DLD1 (cell line): ENCODE measurements around the gene BCL11A.

Source experiments
- in situ Hi-C: cut with HindIII; loops from 2 replicates; pipeline ENCODE4 v1.10.0; 2017; ENCODE audit warnings: low sequenced_read_pairs

Gene BCL11A

DNA sequence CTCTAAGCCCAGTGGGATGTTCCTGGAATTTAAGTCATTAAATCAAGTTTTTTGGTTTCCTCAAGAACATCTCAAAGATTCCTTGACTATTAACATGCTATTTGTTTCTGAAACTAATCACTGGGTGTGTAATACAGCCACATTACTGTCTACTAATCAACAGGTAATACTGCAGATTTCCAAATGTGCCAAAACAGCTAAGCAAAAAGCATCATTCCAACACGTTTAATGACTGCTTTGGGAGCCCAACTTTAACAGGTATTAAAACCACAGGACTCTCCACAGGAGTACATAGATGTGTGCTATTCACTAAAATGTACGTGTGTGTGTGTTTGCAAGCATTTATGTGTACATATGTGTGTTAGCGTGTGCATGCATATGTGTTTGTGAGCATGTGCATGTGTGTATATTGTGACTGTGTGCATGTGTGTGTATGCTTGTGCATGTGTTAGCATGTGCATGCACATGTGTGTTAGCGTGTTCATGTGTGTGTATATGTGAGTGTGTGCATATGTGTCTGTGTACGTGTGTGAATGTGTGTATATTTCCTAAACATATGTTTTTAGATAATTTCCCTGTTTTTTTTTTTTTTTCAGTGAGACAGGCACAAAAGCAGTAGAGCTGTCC lies 80.7 kb downstream of the BCL11A start:
- in situ Hi-C loops = no loop called here

- in situ Hi-C loops = no loop called here
Measured at GRCh38 chr2:60472041-60472440, 81.4 kb downstream of the BCL11A start.

DNA sequence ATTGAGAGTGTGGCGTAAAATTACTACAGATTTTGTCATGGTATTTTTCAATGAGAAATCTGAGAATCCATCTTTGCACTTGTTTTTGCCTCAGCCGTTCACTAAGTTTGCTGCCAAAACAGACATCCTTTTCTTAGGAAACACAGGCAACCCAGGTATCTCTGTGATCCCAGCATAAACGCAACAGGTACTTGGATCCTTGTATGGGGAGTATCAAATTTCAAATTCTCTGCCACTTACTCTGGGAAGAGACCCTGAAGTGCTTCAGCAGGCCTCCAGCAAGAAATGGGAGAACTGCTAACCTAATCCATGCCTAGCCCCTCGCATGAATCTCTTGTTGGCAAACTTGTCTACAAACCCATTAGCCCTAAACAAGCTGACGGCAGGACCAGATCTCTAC lies 83.1 kb downstream of the BCL11A start:
- in situ Hi-C loops = no loop called here

- in situ Hi-C loops = no loop called here
Measured at GRCh38 chr2:60469536-60470317, 83.7 kb downstream of the BCL11A start.

GRCh38 chr2:60468382-60469085 lies 84.9 kb downstream of the BCL11A start:
- in situ Hi-C loops = no loop called here

- in situ Hi-C loops = no loop called here
Measured at GRCh38 chr2:60466161-60466702, 87.2 kb downstream of the BCL11A start.

GRCh38 chr2:60465736-60466135 lies 87.7 kb downstream of the BCL11A start:
- in situ Hi-C loops = no loop called here

- in situ Hi-C loops = no loop called here
Measured at GRCh38 chr2:60463249-60463648, 90.2 kb downstream of the BCL11A start.

GRCh38 chr2:60461421-60462108 lies 91.9 kb downstream of the BCL11A start:
- in situ Hi-C loops = no loop called here

GRCh38 chr2:60460577-60461420 lies 92.7 kb downstream of the BCL11A start:
- in situ Hi-C loops = no loop called here

DNA sequence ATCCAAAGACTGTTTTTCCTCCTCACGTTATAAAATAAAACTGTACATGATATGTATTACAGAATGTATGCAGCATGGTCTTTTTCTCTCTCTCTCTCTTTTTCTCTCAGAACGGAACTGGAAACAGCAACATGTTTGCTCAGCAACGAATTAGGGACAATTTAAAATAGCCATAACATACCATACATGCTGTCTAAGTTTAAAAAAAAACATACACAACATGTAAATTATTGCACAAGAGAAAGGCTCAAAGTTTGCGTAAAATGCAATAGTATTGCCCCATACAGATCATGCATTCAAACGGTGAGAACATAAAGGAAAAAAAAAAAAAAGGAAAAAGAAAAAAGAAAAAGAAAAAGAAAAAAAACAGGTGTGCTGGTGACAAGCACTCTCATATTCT lies 93.6 kb downstream of the BCL11A start:
- in situ Hi-C loops = no loop called here

DNA sequence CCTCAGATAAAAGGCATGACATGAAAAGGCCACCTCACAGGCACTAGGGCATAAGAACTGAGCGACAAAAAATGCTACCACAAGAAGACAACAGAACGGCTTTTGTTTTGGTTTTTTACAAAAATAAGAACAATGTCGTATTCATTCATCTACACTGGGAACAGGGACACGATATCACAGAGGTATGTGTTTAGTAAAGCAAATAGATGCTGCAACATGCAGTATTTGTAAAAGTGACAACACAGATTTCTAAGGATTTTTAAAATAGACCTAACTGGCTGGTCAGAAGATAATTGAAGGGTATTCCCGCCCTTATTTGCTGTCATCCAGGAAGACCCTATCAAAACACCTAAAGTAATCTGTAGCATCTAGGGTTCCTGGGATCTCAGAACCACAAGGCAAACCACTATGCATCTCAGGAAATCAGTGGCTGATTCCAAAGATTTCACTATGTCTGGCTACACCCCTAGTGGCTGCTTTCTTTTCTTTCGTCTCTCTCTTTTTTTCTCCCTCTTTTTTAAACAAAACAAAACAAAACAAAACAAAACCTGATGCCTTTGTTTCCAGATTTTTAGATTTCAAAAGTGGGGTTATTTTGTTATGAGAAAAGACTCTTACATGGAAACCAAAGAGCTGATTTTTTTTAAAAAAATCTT lies 97.2 kb downstream of the BCL11A start:
- in situ Hi-C loops = no loop called here

DNA sequence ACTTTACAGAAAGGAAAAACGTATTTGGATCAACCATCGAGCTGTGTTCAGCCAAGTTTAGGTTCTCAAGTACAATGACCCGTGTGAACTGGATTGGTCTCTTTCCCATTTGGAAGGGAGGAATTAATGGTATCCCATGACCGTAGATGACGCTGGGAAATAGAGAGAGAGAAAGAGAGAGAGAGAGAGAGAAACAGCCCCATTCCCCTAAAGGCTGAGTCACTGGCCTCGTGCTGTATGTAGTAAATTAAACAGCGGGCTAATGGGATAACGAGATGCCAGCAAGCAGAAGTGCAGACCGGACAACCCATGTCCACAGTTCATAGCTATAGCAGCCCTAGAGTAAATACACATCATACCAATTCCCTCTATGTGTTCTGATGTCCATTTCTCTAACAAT lies 99.6 kb downstream of the BCL11A start:
- in situ Hi-C loops = no loop called here

- in situ Hi-C loops = no loop called here
Measured at GRCh38 chr2:60453301-60453700, 100.2 kb downstream of the BCL11A start.

- in situ Hi-C loops = no loop called here
Measured at GRCh38 chr2:60450488-60450887, 103.0 kb downstream of the BCL11A start.

- in situ Hi-C loops = no loop called here
Measured at GRCh38 chr2:60447943-60448342, 105.5 kb downstream of the BCL11A start.

DNA sequence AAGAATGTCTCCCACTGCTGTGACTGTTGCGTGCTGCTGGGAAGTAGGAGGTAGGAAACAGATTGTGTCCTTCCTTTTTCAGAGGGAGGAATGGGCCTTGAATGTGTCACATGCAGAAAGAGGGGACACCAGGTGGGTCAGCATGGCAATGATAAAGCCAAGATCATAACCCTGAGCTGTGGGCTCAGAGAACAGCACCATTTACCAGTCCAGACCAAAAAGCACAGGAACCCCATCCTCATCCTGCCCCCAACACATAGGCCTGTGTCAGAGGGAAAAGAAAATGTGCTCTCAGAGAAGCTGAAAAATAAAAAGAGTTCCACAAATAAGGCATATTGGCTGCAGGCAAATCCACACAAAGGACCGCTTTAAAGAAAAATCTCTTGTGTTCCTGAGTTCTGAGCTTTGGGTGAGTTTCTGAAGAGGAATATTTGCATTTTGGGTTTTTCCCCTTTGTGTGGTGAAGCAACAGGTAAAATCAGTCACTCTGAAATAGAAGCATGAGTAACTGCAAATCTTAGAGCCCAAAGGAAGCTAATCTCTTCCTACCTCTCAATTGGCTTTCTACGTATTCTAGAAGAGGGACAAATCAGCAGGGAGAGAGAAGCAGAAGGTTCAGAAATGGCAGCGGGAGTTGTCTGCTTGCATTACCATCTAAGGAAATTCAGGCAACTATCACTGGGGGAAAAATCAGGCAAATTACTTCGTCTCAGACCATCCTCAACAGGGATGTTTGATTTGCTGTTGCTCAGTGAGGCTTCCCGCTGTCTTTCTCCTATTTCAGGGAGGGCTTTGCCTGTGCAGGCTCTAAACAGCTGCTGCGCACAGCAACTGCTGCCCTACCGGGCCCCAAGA lies 106.8 kb downstream of the BCL11A start:
- in situ Hi-C loops = no loop called here

DNA sequence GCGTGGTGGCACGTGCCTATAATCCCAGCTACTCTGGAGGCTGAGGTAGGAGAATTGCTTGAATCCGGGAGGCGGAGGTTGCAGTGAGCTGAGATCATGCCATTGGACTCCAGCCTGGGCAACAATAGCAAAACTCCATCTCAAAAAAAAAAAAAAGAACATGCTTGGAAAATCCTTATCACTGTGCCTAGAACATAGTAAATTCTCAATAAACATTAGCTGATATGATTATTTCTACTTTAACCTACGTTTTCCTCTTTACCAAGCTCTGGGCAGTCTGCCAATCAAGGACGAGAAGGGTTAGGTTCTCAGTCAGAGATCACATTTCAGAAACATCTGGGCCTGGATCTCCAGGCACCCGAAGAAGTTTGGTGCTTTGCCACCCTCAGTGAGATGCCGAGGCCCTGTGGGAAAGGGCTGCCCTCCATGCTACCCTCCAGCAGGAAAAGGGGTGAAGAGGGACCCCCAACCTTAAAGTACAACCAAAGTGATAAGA lies 107.7 kb downstream of the BCL11A start:
- in situ Hi-C loops = no loop called here

DNA sequence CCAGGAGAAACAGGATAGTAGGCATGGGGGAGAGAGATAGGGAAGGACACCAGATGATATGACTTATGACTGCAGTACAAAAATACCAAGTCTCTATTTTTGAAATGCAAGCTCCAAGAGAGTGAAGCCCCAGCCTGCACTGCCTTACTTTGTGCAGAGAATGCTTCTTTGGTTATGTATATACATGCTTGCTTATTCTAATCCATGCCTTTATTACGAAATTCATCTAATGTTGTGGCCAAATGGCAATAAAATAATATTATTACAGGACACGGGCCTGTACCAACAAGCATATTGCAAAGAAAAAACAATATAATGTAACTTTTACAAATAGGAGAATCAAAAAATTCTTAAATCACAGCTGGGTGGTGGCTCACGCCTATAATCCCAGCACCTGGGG lies 110.8 kb downstream of the BCL11A start:
- in situ Hi-C loops = no loop called here
